Activated CD4-positive, alpha-beta T cell treated with anti-CD3 and anti-CD28 coated beads for 36 hours (primary cell): Measurements from ENCODE around the gene OR12D1. TPM values are rescaled to one million over a fixed set of nuclear protein-coding genes. Genes with fewer than 3 reads are reported as not detected.

Experiments used
- ATAC-seq: fragments of 200-7000 bp; cut with Tn5 transposase; one replicate; pipeline ENCODE4 v1.10.0; 2021; ENCODE audit warnings: mild to moderate bottlenecking, moderate library complexity
- CTCF ChIA-PET: fragments of 350-600 bp; sonication (Branson Sonifier 250); formaldehyde crosslinking; loops from one replicate; lab custom pipeline; 2021; ENCODE audit warnings: antibody characterized with exemption; lab: Charles Lee
- POLR2A ChIA-PET: fragments of 350-600 bp; sonication (Branson Sonifier 250); formaldehyde crosslinking; loops from one replicate; lab custom pipeline; 2021; ENCODE audit warnings: antibody characterized with exemption, inconsistent platforms; lab: Charles Lee
- DNase-seq: peaks from one replicate; pipeline ENCODE4 v3.0.0-alpha.2; 2020
- H3K27ac Mint-ChIP-seq: one replicate; pipeline ENCODE4 v1.8.0; 2021; ENCODE audit warnings: mixed read lengths
- H3K27me3 Mint-ChIP-seq: one replicate; pipeline ENCODE4 v1.8.0; 2021; ENCODE audit warnings: mixed read lengths
- H3K36me3 Mint-ChIP-seq: one replicate; pipeline ENCODE4 v1.8.0; 2021; ENCODE audit warnings: low read depth, mixed read lengths
- H3K4me1 Mint-ChIP-seq: one replicate; pipeline ENCODE4 v1.8.0; 2021; ENCODE audit warnings: mixed read lengths
- H3K4me3 Mint-ChIP-seq: one replicate; pipeline ENCODE4 v1.8.0; 2021; ENCODE audit warnings: mild to moderate bottlenecking, moderate library complexity, mixed read lengths
- H3K9me3 Mint-ChIP-seq: one replicate; pipeline ENCODE4 v1.8.0; 2021; ENCODE audit warnings: low read depth, mixed read lengths
- intact Hi-C, 2 experiments: fragments of 100-400 bp; cut with DNase I in 1 of 2; cut with micrococcal nuclease in 1 of 2; formaldehyde crosslinking; loops; one replicate each; pipeline versions ENCODE4 v1.14.2 to v1.15.1; 2022 to 2024; cut with DNase I, micrococcal nuclease
- total RNA-seq, 2 experiments: library from RNA; stranded (reverse); gene quantifications; one replicate each; pipeline ENCODE4 v1.2.3, GENCODE V29; 2021

Gene OR12D1
- total RNA-seq: not detected

- ChIA-PET POLR2A (no interaction called here), CTCF (no interaction called here)
- Mint-ChIP-seq H3K4me3 (no peak within 1 kb of the TSS), H3K36me3 (no peaks in the 10 kb centered on the region), H3K27me3 (peaks cover 37% of the 10 kb centered on the region), H3K27ac (no peak within 1 kb of the TSS), H3K4me1 (no peaks in the 10 kb centered on the region), H3K9me3 (peaks cover 2% of the 10 kb centered on the region)
- intact Hi-C loops: no loop called here
- DNase-seq: no peak
- no peak for ATAC-seq
These were observed at the start of gene OR12D1 for GRCh38 chr6:29414588-29414987. TSS of gene OR12D1 (plus strand) at chr6:29414928.

GRCh38 chr6:29368765-29369164 is 46.0 kb upstream of the OR12D1 start, which contains the start of gene OR5V1:
TSS of gene OR5V1 (minus strand) at chr6:29368865. CDS start at chr6:29356195, 12,670 bp downstream.
- POLR2A ChIA-PET: no interaction called here
- DNase-seq: no peak
- Mint-ChIP-seq H3K27ac (no peak within 1 kb of the TSS), H3K36me3 (no peaks in the 10 kb centered on the region), H3K27me3 (peaks cover 16% of the 10 kb centered on the region), H3K4me1 (no peaks in the 10 kb centered on the region), H3K9me3 (no peaks in the 10 kb centered on the region), H3K4me3 (no peak within 1 kb of the TSS)
- intact Hi-C loops: no loop called here
- no peak for ATAC-seq
- CTCF ChIA-PET: interaction anchor here (0.7 kb wide), 1 partner anchor 219 kb away, joined by 3 read pairs; no protein-coding TSS in a partner anchor

GRCh38 chr6:29375191-29375590 is 39.5 kb upstream of the OR12D1 start, which contains the start of gene OR12D3:
TSS of gene OR12D3 (minus strand) at chr6:29375291. CDS start at chr6:29375287, 4 bp downstream.
- ChIA-PET CTCF (interaction anchor here (0.6 to 1.1 kb wide), 2 partner anchors 159 to 321 kb away, joined by 3 read pairs; no protein-coding TSS in a partner anchor), POLR2A (no interaction called here)
- intact Hi-C loops: no loop called here
- ATAC-seq (no peak), DNase-seq (no peak)
- no peaks in the 10 kb centered on the region for H3K9me3 Mint-ChIP-seq
- no peak within 1 kb of the TSS for H3K4me3 Mint-ChIP-seq
- H3K27ac Mint-ChIP-seq: no peak within 1 kb of the TSS
- no peaks in the 10 kb centered on the region for H3K4me1 Mint-ChIP-seq
- peaks cover 27% of the 10 kb centered on the region for H3K27me3 Mint-ChIP-seq
- H3K36me3 Mint-ChIP-seq: no peaks in the 10 kb centered on the region

- no peak overlapping the region for H3K27ac Mint-ChIP-seq
- peaks cover 25% of the 10 kb centered on the region for H3K27me3 Mint-ChIP-seq
- H3K36me3 Mint-ChIP-seq: no peaks in the 10 kb centered on the region
- DNase-seq (no peak), ATAC-seq (no peak)
- ChIA-PET POLR2A (no interaction called here), CTCF (interaction anchor here (1.1 kb wide), 1 partner anchor 320 kb away, joined by 3 read pairs; no protein-coding TSS in a partner anchor)
- H3K4me3 Mint-ChIP-seq: no peak overlapping the region
- H3K9me3 Mint-ChIP-seq: no peaks in the 10 kb centered on the region
- no peaks in the 10 kb centered on the region for H3K4me1 Mint-ChIP-seq
- intact Hi-C loops: no loop called here
These were observed 38.7 kb upstream of the OR12D1 start for GRCh38 chr6:29376003-29376402.

GRCh38 chr6:29388533-29388932 is 26.2 kb upstream of the OR12D1 start:
- Mint-ChIP-seq H3K36me3 (no peaks in the 10 kb centered on the region), H3K27me3 (peaks cover 32% of the 10 kb centered on the region), H3K27ac (no peak overlapping the region), H3K4me1 (no peaks in the 10 kb centered on the region), H3K9me3 (no peaks in the 10 kb centered on the region), H3K4me3 (no peak overlapping the region)
- CTCF ChIA-PET: no interaction called here
- POLR2A ChIA-PET: no interaction called here
- DNase-seq (no peak), ATAC-seq (no peak)
- intact Hi-C loops: no loop called here

GRCh38 chr6:29395331-29395730 is 19.4 kb upstream of the OR12D1 start, which contains the start of gene OR12D2:
TSS of gene OR12D2 (plus strand) at chr6:29395631. CDS start at chr6:29396700, 1,069 bp downstream.
- no peak within 1 kb of the TSS for H3K4me3 Mint-ChIP-seq
- H3K36me3 Mint-ChIP-seq: no peaks in the 10 kb centered on the region
- no peaks in the 10 kb centered on the region for H3K4me1 Mint-ChIP-seq
- no peak for ATAC-seq
- intact Hi-C loops: no loop called here
- ChIA-PET POLR2A (no interaction called here), CTCF (no interaction called here)
- DNase-seq: no peak
- H3K9me3 Mint-ChIP-seq: no peaks in the 10 kb centered on the region
- H3K27ac Mint-ChIP-seq: no peak within 1 kb of the TSS
- H3K27me3 Mint-ChIP-seq: peaks cover 40% of the 10 kb centered on the region

- ChIA-PET CTCF (interaction anchor here (0.5 to 0.7 kb wide), 2 partner anchors 479 to 611 kb away, joined by 3 to 4 read pairs; no protein-coding TSS in a partner anchor), POLR2A (no interaction called here)
- no peak overlapping the region for H3K27ac Mint-ChIP-seq
- peaks cover 39% of the 10 kb centered on the region for H3K27me3 Mint-ChIP-seq
- H3K4me3 Mint-ChIP-seq: no peak overlapping the region
- ATAC-seq: no peak
- no peak for DNase-seq
- H3K36me3 Mint-ChIP-seq: no peaks in the 10 kb centered on the region
- H3K9me3 Mint-ChIP-seq: no peaks in the 10 kb centered on the region
- H3K4me1 Mint-ChIP-seq: no peaks in the 10 kb centered on the region
- intact Hi-C loops: no loop called here
These were observed 15.2 kb upstream of the OR12D1 start for GRCh38 chr6:29399525-29399924.

- Mint-ChIP-seq H3K27me3 (peaks cover 23% of the 10 kb centered on the region), H3K27ac (no peak overlapping the region)
These were observed 10.9 kb upstream of the OR12D1 start for GRCh38 chr6:29403801-29404200.

GRCh38 chr6:29419516-29419915 is 4.8 kb downstream of the OR12D1 start:
- ATAC-seq (no peak), DNase-seq (no peak)
- POLR2A ChIA-PET: no interaction called here
- CTCF ChIA-PET: no interaction called here
- H3K4me1 Mint-ChIP-seq: peaks cover 4% of the 10 kb centered on the region
- intact Hi-C loops: no loop called here
- H3K36me3 Mint-ChIP-seq: no peaks in the 10 kb centered on the region
- no peak overlapping the region for H3K27ac Mint-ChIP-seq
- no peaks in the 10 kb centered on the region for H3K9me3 Mint-ChIP-seq
- H3K4me3 Mint-ChIP-seq: no peak overlapping the region
- peaks cover 36% of the 10 kb centered on the region for H3K27me3 Mint-ChIP-seq

More at GRCh38 chr6:29403801-29404200, 10.9 kb upstream of the OR12D1 start:
- H3K36me3 Mint-ChIP-seq: no peaks in the 10 kb centered on the region
- ATAC-seq (no peak), DNase-seq (no peak)
- no peaks in the 10 kb centered on the region for H3K9me3 Mint-ChIP-seq
- ChIA-PET POLR2A (no interaction called here), CTCF (no interaction called here)
- H3K4me3 Mint-ChIP-seq: no peak overlapping the region
- intact Hi-C loops: no loop called here
- no peaks in the 10 kb centered on the region for H3K4me1 Mint-ChIP-seq

GRCh38 chr6:29424168-29424567 is 9.4 kb downstream of the OR12D1 start:
- H3K36me3 Mint-ChIP-seq: no peaks in the 10 kb centered on the region
- H3K4me3 Mint-ChIP-seq: no peak overlapping the region
- H3K27me3 Mint-ChIP-seq: peaks cover 43% of the 10 kb centered on the region
- H3K4me1 Mint-ChIP-seq: peaks cover 8% of the 10 kb centered on the region
- H3K27ac Mint-ChIP-seq: no peak overlapping the region
- ChIA-PET CTCF (no interaction called here), POLR2A (no interaction called here)
- intact Hi-C loops: no loop called here
- DNase-seq (no peak), ATAC-seq (no peak)
- no peaks in the 10 kb centered on the region for H3K9me3 Mint-ChIP-seq

- H3K27me3 Mint-ChIP-seq: peaks cover 46% of the 10 kb centered on the region
- peak; percentile 25 for DNase-seq
- CTCF ChIA-PET: interaction anchor here (0.6 kb wide), 1 partner anchor 8 kb away, joined by 3 read pairs; no protein-coding TSS in a partner anchor
These were observed 9.8 kb downstream of the OR12D1 start for GRCh38 chr6:29424575-29424974.

GRCh38 chr6:29425075-29425474 is 10.3 kb downstream of the OR12D1 start:
- intact Hi-C loops: no loop called here
- Mint-ChIP-seq H3K36me3 (no peaks in the 10 kb centered on the region), H3K4me3 (no peak overlapping the region), H3K4me1 (peaks cover 8% of the 10 kb centered on the region), H3K27me3 (peaks cover 43% of the 10 kb centered on the region), H3K27ac (no peak overlapping the region), H3K9me3 (no peaks in the 10 kb centered on the region)
- ChIA-PET CTCF (interaction anchor here (0.6 kb wide), 1 partner anchor 9 kb away, joined by 3 read pairs; no protein-coding TSS in a partner anchor), POLR2A (no interaction called here)
- ATAC-seq: no peak
- DNase-seq: no peak

More at GRCh38 chr6:29424575-29424974, 9.8 kb downstream of the OR12D1 start:
- no peak overlapping the region for H3K4me3 Mint-ChIP-seq
- peaks cover 8% of the 10 kb centered on the region for H3K4me1 Mint-ChIP-seq
- no peaks in the 10 kb centered on the region for H3K9me3 Mint-ChIP-seq
- ATAC-seq: peak; percentile 94
- POLR2A ChIA-PET: no interaction called here
- intact Hi-C loops: no loop called here
- H3K27ac Mint-ChIP-seq: no peak overlapping the region
- H3K36me3 Mint-ChIP-seq: no peaks in the 10 kb centered on the region
